PC-3 (cell line): ENCODE data around the gene ZNF92. TPM values are rescaled to one million over a fixed set of nuclear protein-coding genes. Genes with fewer than 3 reads are reported as not detected.

ENCODE experiments used
- ATAC-seq: fragments of 200-7000 bp; cut with Tn5 transposase; 2 replicates; pipeline ENCODE4 v1.9.1; 2020; ENCODE audit warnings: mild to moderate bottlenecking, moderate library complexity
- BruUV-seq: library from RNA; stranded (reverse); fragments of 400-500 nt; replicated peaks from 2 replicates; lab custom pipeline; 2021; lab: Mats Ljungman, UMichigan
- CTCF ChIA-PET: fragments of 300-600 bp; sonication (Branson Sonifier 250); formaldehyde crosslinking; loops from one replicate; lab custom pipeline; 2022; ENCODE audit warnings: antibody characterized with exemption; lab: Charles Lee
- POLR2A ChIA-PET: fragments of 300-600 bp; sonication (Branson Sonifier 250); formaldehyde crosslinking; loops from one replicate; lab custom pipeline; 2022; ENCODE audit warnings: antibody characterized with exemption; ENCODE audit not compliant: unreplicated experiment; lab: Charles Lee
- DNase-seq: peaks from one replicate; pipeline ENCODE4 v3.0.0-alpha.2; 2015
- H2AFZ ChIP-seq: fragments of 300-600 bp; sonication (generic); 2 replicates; pipeline ENCODE4 v1.6.0; 2016; ENCODE audit warnings: antibody characterized with exemption, low read length
- H3F3A ChIP-seq: fragments of 300-600 bp; sonication (generic); one replicate; pipeline ENCODE4 v1.6.0; 2017; ENCODE audit warnings: antibody characterized with exemption, low read length, control low read depth, mild to moderate bottlenecking; ENCODE audit not compliant: unreplicated experiment
- H3K27ac ChIP-seq: fragments of 300-600 bp; sonication (generic); 2 replicates; pipeline ENCODE4 v1.5.1; 2016; ENCODE audit warnings: mild to moderate bottlenecking, low read length
- H3K27me3 ChIP-seq: fragments of 300-600 bp; sonication (generic); 2 replicates; pipeline ENCODE4 v1.6.1; 2016; ENCODE audit warnings: low read length, mixed read lengths
- H3K36me3 ChIP-seq: fragments of 300-600 bp; sonication (generic); 2 replicates; pipeline ENCODE4 v1.6.1; 2016; ENCODE audit warnings: low read depth, mixed run types, low read length, mixed read lengths
- H3K4me1 ChIP-seq: fragments of 300-600 bp; sonication (generic); 2 replicates; pipeline ENCODE4 v1.5.1; 2016; ENCODE audit warnings: low read length; ENCODE audit not compliant: insufficient read depth
- H3K4me2 ChIP-seq: fragments of 300-600 bp; sonication (generic); 2 replicates; pipeline ENCODE4 v1.6.0; 2016; ENCODE audit warnings: low read length
- H3K4me3 ChIP-seq: fragments of 300-600 bp; sonication (generic); 2 replicates; pipeline ENCODE4 v1.5.1; 2016; ENCODE audit warnings: mild to moderate bottlenecking, low read length, mixed read lengths
- H3K79me2 ChIP-seq: fragments of 300-600 bp; sonication (generic); 2 replicates; pipeline ENCODE4 v1.6.1; 2017; ENCODE audit warnings: low read length, mixed read lengths
- H3K9ac ChIP-seq: fragments of 300-600 bp; sonication (generic); 2 replicates; pipeline ENCODE4 v1.6.0; 2016; ENCODE audit warnings: mild to moderate bottlenecking, low read length
- H3K9me2 ChIP-seq: fragments of 300-600 bp; sonication (generic); replicated peaks from 2 replicates; pipeline ENCODE4 v1.6.1; 2016; ENCODE audit warnings: mixed run types, low read length, mixed read lengths
- H3K9me3 ChIP-seq: fragments of 300-600 bp; sonication (generic); 2 replicates; pipeline ENCODE4 v1.6.1; 2016; ENCODE audit warnings: low read length, mixed read lengths
- H4K20me1 ChIP-seq: fragments of 300-600 bp; sonication (generic); 2 replicates; pipeline ENCODE4 v1.6.1; 2016; ENCODE audit warnings: low read length, mixed read lengths
- EZH2 ChIP-seq: fragments of 300-600 bp; sonication (generic); IDR thresholded peaks from one replicate; pipeline ENCODE4 v1.6.1; 2017; ENCODE audit warnings: antibody characterized with exemption, mild to moderate bottlenecking, low read length; ENCODE audit not compliant: unreplicated experiment
- EZH2phosphoT487 ChIP-seq: fragments of 300-600 bp; sonication (generic); IDR thresholded peaks from 2 replicates; pipeline ENCODE4 v1.6.1; 2018; ENCODE audit warnings: mild to moderate bottlenecking, antibody characterized with exemption, low read length, borderline replicate concordance
- intact Hi-C: fragments of 100-400 bp; cut with micrococcal nuclease; formaldehyde crosslinking; loops from 2 replicates; pipeline ENCODE4 v1.9.0; 2023
- total RNA-seq: library from RNA; depleted of rRNA; stranded (reverse); fragments of >200 nt; gene quantifications from 2 replicates; pipeline ENCODE4 v1.2.3, GENCODE V29; 2014
- TF ChIP-seq, protein P1 (sequence below): fragments of 300-600 bp; sonication (generic); conservative IDR thresholded peaks from 2 replicates; pipeline ENCODE4 v1.5.1; 2017; ENCODE audit warnings: antibody characterized with exemption, low read depth, mild to moderate bottlenecking, low read length

ZNF92 gene
- total RNA-seq, 1 experiment from 2014 or later: 7.6 TPM

DNA sequence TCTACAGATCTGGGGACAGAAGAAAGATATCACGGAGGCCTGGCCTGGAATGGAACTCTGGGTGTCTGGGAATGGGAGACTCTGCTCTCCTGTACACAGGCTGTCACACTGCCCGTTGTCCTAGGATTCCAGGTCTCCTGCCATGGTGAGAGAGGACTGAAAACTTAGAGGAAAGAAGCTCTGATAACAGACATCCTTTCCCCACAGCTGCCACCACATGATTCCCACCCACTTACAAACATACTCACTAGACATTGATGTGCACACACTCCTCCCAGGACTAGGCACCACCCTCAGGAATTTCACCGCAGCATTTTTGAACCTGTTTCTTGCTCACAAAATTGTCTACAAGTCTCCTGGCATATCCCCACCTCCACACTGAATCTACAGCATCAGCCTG is 5.7 kb downstream of the ZNF92 start:
- Histone ChIP-seq H3F3A (no peaks in the 10 kb centered on the region), H3K4me1 (peaks cover 10% of the 10 kb centered on the region), H3K27me3 (no peaks in the 10 kb centered on the region), H3K9me3 (no peaks in the 10 kb centered on the region), H3K9ac (no peak overlapping the region), H3K36me3 (peaks cover 23% of the 10 kb centered on the region), H3K4me3 (no peak overlapping the region), H3K9me2 (no peaks in the 10 kb centered on the region), H3K4me2 (no peak overlapping the region), H3K79me2 (peaks cover 100% of the 10 kb centered on the region), H3K27ac (no peak overlapping the region), H4K20me1 (peaks cover 68% of the 10 kb centered on the region), H2AFZ (no peak overlapping the region)
- TF ChIP-seq EZH2phosphoT487 (no peak), EZH2 (no peak)
- TF ChIP-seq, protein P1, sequence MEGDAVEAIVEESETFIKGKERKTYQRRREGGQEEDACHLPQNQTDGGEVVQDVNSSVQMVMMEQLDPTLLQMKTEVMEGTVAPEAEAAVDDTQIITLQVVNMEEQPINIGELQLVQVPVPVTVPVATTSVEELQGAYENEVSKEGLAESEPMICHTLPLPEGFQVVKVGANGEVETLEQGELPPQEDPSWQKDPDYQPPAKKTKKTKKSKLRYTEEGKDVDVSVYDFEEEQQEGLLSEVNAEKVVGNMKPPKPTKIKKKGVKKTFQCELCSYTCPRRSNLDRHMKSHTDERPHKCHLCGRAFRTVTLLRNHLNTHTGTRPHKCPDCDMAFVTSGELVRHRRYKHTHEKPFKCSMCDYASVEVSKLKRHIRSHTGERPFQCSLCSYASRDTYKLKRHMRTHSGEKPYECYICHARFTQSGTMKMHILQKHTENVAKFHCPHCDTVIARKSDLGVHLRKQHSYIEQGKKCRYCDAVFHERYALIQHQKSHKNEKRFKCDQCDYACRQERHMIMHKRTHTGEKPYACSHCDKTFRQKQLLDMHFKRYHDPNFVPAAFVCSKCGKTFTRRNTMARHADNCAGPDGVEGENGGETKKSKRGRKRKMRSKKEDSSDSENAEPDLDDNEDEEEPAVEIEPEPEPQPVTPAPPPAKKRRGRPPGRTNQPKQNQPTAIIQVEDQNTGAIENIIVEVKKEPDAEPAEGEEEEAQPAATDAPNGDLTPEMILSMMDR: no peak
- DNase-seq (no peak), ATAC-seq (no peak)
- ChIA-PET POLR2A (no interaction called here), CTCF (no interaction called here)
- no TSS peak for BruUV-seq
- intact Hi-C loops: no loop called here

- H3K4me2 ChIP-seq: no peak overlapping the region
- no peaks in the 10 kb centered on the region for H3K9me3 ChIP-seq
- H4K20me1 ChIP-seq: peaks cover 62% of the 10 kb centered on the region
- ChIA-PET POLR2A (no interaction called here), CTCF (no interaction called here)
- H3F3A ChIP-seq: no peaks in the 10 kb centered on the region
- no peaks in the 10 kb centered on the region for H3K9me2 ChIP-seq
- no peak for ATAC-seq
- H3K27me3 ChIP-seq: no peaks in the 10 kb centered on the region
- peaks cover 100% of the 10 kb centered on the region for H3K79me2 ChIP-seq
- DNase-seq: no peak
- H2AFZ ChIP-seq: no peak overlapping the region
- no peak overlapping the region for H3K27ac ChIP-seq
- no TSS peak for BruUV-seq
- no peaks in the 10 kb centered on the region for H3K4me1 ChIP-seq
- no peak overlapping the region for H3K4me3 ChIP-seq
- intact Hi-C loops: no loop called here
- TF ChIP-seq, protein P1: no peak
- TF ChIP-seq EZH2phosphoT487 (no peak), EZH2 (no peak)
- H3K36me3 ChIP-seq: peaks cover 10% of the 10 kb centered on the region
- no peak overlapping the region for H3K9ac ChIP-seq
These were observed 8.1 kb downstream of the ZNF92 start for GRCh38 chr7:65381742-65382141.

GRCh38 chr7:65382452-65382851 is 8.8 kb downstream of the ZNF92 start:
- Histone ChIP-seq H3K4me1 (no peaks in the 10 kb centered on the region), H3K4me3 (no peak overlapping the region), H3K36me3 (peaks cover 7% of the 10 kb centered on the region; the same call in 1 of the 2 replicates), H3F3A (no peaks in the 10 kb centered on the region), H3K79me2 (peaks cover 100% of the 10 kb centered on the region), H3K9ac (no peak overlapping the region), H3K9me2 (no peaks in the 10 kb centered on the region), H3K4me2 (no peak overlapping the region), H4K20me1 (peaks cover 57% of the 10 kb centered on the region), H3K27ac (no peak overlapping the region), H3K27me3 (no peaks in the 10 kb centered on the region), H2AFZ (no peak overlapping the region), H3K9me3 (no peaks in the 10 kb centered on the region)
- TF ChIP-seq EZH2phosphoT487: no peak
- TF ChIP-seq, protein P1: no peak
- TF ChIP-seq EZH2: no peak
- ATAC-seq (no peak), DNase-seq (no peak)
- CTCF ChIA-PET: no interaction called here
- POLR2A ChIA-PET: no interaction called here
- BruUV-seq: no TSS peak
- intact Hi-C loops: no loop called here
